GM12878 (cell line): Measurements from ENCODE around the gene FCGR2B. TPM values are rescaled to one million over a fixed set of nuclear protein-coding genes. Genes with fewer than 3 reads are reported as not detected.

Source experiments
- ATF7 ChIP-seq: fragments of 450-650 bp; IDR thresholded peaks from 2 replicates; pipeline ENCODE4 v1.6.1; 2016; ENCODE audit warnings: low read depth, mild to moderate bottlenecking
- BHLHE40 ChIP-seq, 2 experiments: fragments of 450-650 bp in 1 of 2; IDR thresholded peaks; 2 replicates each; pipeline ENCODE4 v1.6.1; 2011 to 2017; ENCODE audit warnings: low read depth in 2 of 2, borderline replicate concordance in 1 of 2, improper control_type of control experiment in 1 of 2, low read length in 1 of 2, mild to moderate bottlenecking in 1 of 2
- CBFB ChIP-seq: IDR thresholded peaks from 2 replicates; pipeline ENCODE4 v1.6.1; 2016; ENCODE audit warnings: antibody characterized with exemption, low read depth
- HDAC2 ChIP-seq: fragments of 200-600 bp; sonication (generic); IDR thresholded peaks from 2 replicates; pipeline ENCODE4 v1.6.1; 2017
- IKZF2 ChIP-seq, 2 experiments: fragments of 450-650 bp; IDR thresholded peaks; 2 replicates each; pipeline ENCODE4 v1.6.1; 2017; ENCODE audit warnings: mild to moderate bottlenecking in 2 of 2, moderate library complexity in 2 of 2
- MEF2A ChIP-seq: IDR thresholded peaks from 2 replicates; pipeline ENCODE4 v1.6.1; 2011; ENCODE audit warnings: low read depth, mild to moderate bottlenecking, low read length, moderate library complexity; ENCODE audit not compliant: insufficient read depth
- NFIC ChIP-seq: IDR thresholded peaks from 2 replicates; pipeline ENCODE4 v1.6.1; 2012; ENCODE audit warnings: low read depth, mild to moderate bottlenecking, inconsistent platforms, low read length, moderate library complexity
- NR2F1 ChIP-seq: fragments of 450-650 bp; conservative IDR thresholded peaks from 2 replicates; pipeline ENCODE4 v1.6.1; 2017; ENCODE audit warnings: mild to moderate bottlenecking
- NRF1 ChIP-seq: conservative IDR thresholded peaks from 2 replicates; pipeline ENCODE4 v1.6.1; 2011; ENCODE audit warnings: mild to moderate bottlenecking, low read depth, low read length, improper control_type of control experiment
- PAX5 ChIP-seq: IDR thresholded peaks from 2 replicates; pipeline ENCODE4 v1.6.1; 2011; ENCODE audit warnings: low read depth, low read length, borderline replicate concordance
- POU2F2 ChIP-seq: IDR thresholded peaks from 3 replicates; pipeline ENCODE4 v1.6.1; 2011; ENCODE audit warnings: low read depth, mild to moderate bottlenecking, low read length, borderline replicate concordance
- RUNX3 ChIP-seq: IDR thresholded peaks from 2 replicates; pipeline ENCODE4 v1.6.1; 2012; ENCODE audit warnings: low read length, inconsistent platforms
- SRF ChIP-seq, 2 experiments: IDR thresholded peaks; 2 replicates each; pipeline ENCODE4 v1.6.1; 2011; ENCODE audit warnings: low read depth in 2 of 2, low read length in 2 of 2, mild to moderate bottlenecking in 1 of 2, moderate library complexity in 1 of 2
- STAT3 ChIP-seq: IDR thresholded peaks from 2 replicates; pipeline ENCODE4 v1.6.1; 2011; ENCODE audit warnings: low read depth, low read length, improper control_type of control experiment
- polyA plus RNA-seq, 11 experiments: library from polyadenylated mRNA; depleted of rRNA in 4 of 11; unstranded in 6 of 11; stranded (reverse) in 5 of 11; fragments of >200 nt; fragmentation: Nextera tagmentation in 4 of 11; fragmentation: Illumina TruSeq in 1 of 11; extraction: Ambion mirVana in 4 of 11; extraction: Trizol in 1 of 11; gene quantifications; 1 replicate in 1 of 11; 2 replicates in 10 of 11; pipeline versions ENCODE4 v1.2.1 to v1.2.3, GENCODE V29; 2011 to 2016; ENCODE audit warnings: inconsistent platforms in 2 of 11, missing spikeins in 2 of 11, low read depth in 1 of 11
- total RNA-seq, 4 experiments: library from RNA; depleted of rRNA in 3 of 4; stranded (reverse); fragments of >200 nt in 3 of 4; fragmentation: Illumina TruSeq in 1 of 4; extraction: Trizol in 1 of 4; gene quantifications; 2 replicates each; pipeline versions ENCODE4 v1.2.1 to v1.2.3, GENCODE V29; 2013 to 2021
- TF ChIP-seq, protein P1 (sequence below): fragments of 450-650 bp; IDR thresholded peaks from 2 replicates; pipeline ENCODE4 v1.6.1; 2017; ENCODE audit warnings: low read depth, mild to moderate bottlenecking, moderate library complexity
- TF ChIP-seq, protein P2 (sequence below): fragments of 450-650 bp; IDR thresholded peaks from 2 replicates; pipeline ENCODE4 v1.6.1; 2016; ENCODE audit warnings: mild to moderate bottlenecking
- TF ChIP-seq, protein P3 (sequence below): fragments of 450-650 bp; conservative IDR thresholded peaks from 2 replicates; pipeline ENCODE4 v1.6.1; 2017; ENCODE audit warnings: mild to moderate bottlenecking, moderate library complexity
- TF ChIP-seq, protein P4 (sequence below): fragments of 450-650 bp; IDR thresholded peaks from 2 replicates; pipeline ENCODE4 v1.6.1; 2016; ENCODE audit warnings: mild to moderate bottlenecking

Gene FCGR2B
- total and polyA plus RNA-seq, 10 of the 15 experiments (the other 5 are each of a cell fraction or from before 2014, with no cell fraction given): 76.6 to 216 (median 108) TPM

DNA sequence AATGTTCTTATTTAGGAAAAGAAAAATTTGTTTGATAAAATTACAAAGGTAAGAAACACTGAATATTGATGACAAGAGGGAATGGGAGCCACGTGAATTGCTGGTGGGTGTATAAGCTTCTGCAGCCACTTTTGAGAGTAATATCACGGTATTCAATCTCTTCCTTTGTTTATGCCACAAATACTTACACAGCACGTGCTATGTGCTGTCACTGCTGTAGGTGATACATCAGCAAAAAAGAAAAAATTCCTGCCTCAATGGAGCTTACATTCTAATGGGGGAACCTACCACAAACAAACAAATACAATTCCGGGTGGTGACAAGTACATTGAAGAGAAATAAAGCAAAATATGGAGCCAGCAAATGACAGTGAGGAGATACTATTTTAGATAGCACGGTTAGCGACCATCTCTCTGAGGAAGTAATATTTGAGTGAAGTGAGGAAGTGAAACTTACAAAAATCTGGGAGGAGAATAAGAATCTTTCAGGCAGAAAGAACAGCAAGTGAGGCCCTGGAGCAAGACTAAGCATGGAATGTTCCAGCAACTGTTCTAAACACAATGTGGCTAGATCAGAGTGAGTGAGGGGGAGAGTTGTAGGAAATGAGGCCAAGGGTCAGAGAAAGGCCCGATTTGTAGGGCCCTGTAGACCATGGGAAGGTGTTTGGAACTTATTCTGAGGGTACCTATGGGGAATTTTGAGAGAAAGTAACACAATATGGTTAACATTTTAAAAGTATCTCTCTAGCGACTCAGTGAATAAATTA lies 55.8 kb downstream of the FCGR2B start (continued):
- TF ChIP-seq, protein P1, sequence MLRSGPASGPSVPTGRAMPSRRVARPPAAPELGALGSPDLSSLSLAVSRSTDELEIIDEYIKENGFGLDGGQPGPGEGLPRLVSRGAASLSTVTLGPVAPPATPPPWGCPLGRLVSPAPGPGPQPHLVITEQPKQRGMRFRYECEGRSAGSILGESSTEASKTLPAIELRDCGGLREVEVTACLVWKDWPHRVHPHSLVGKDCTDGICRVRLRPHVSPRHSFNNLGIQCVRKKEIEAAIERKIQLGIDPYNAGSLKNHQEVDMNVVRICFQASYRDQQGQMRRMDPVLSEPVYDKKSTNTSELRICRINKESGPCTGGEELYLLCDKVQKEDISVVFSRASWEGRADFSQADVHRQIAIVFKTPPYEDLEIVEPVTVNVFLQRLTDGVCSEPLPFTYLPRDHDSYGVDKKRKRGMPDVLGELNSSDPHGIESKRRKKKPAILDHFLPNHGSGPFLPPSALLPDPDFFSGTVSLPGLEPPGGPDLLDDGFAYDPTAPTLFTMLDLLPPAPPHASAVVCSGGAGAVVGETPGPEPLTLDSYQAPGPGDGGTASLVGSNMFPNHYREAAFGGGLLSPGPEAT: peak; percentile 77
- TF ChIP-seq, protein P2, sequence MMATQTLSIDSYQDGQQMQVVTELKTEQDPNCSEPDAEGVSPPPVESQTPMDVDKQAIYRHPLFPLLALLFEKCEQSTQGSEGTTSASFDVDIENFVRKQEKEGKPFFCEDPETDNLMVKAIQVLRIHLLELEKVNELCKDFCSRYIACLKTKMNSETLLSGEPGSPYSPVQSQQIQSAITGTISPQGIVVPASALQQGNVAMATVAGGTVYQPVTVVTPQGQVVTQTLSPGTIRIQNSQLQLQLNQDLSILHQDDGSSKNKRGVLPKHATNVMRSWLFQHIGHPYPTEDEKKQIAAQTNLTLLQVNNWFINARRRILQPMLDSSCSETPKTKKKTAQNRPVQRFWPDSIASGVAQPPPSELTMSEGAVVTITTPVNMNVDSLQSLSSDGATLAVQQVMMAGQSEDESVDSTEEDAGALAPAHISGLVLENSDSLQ: peak; percentile 39
- TF ChIP-seq HDAC2: no peak
- 0 out of 2 replicates have a peak, but pooled peaks have one; percentile 9 for TF ChIP-seq PAX5
- TF ChIP-seq SRF (IDR thresholded peaks at IDR 0.05; ENCODE audit: low read depth in 2 of 2, low read length in 2 of 2): no peak
- TF ChIP-seq, protein P3, sequence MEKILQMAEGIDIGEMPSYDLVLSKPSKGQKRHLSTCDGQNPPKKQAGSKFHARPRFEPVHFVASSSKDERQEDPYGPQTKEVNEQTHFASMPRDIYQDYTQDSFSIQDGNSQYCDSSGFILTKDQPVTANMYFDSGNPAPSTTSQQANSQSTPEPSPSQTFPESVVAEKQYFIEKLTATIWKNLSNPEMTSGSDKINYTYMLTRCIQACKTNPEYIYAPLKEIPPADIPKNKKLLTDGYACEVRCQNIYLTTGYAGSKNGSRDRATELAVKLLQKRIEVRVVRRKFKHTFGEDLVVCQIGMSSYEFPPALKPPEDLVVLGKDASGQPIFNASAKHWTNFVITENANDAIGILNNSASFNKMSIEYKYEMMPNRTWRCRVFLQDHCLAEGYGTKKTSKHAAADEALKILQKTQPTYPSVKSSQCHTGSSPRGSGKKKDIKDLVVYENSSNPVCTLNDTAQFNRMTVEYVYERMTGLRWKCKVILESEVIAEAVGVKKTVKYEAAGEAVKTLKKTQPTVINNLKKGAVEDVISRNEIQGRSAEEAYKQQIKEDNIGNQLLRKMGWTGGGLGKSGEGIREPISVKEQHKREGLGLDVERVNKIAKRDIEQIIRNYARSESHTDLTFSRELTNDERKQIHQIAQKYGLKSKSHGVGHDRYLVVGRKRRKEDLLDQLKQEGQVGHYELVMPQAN: peak; percentile 58; the same call in 1 of the 2 replicates
- TF ChIP-seq NFIC: peak; percentile 87
- no peak for TF ChIP-seq NRF1
- TF ChIP-seq, protein P4, sequence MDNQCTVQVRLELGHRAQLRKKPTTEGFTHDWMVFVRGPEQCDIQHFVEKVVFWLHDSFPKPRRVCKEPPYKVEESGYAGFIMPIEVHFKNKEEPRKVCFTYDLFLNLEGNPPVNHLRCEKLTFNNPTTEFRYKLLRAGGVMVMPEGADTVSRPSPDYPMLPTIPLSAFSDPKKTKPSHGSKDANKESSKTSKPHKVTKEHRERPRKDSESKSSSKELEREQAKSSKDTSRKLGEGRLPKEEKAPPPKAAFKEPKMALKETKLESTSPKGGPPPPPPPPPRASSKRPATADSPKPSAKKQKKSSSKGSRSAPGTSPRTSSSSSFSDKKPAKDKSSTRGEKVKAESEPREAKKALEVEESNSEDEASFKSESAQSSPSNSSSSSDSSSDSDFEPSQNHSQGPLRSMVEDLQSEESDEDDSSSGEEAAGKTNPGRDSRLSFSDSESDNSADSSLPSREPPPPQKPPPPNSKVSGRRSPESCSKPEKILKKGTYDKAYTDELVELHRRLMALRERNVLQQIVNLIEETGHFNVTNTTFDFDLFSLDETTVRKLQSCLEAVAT: 0 out of 2 replicates have a peak, but pooled peaks have one; percentile 21
- peak; percentile 52; the same call in 1 of the 2 replicates for TF ChIP-seq NR2F1
- TF ChIP-seq RUNX3: peak; percentile 52
- no peak for TF ChIP-seq POU2F2
- no peak for TF ChIP-seq STAT3
- peak; percentile 66 for TF ChIP-seq MEF2A
- peak; percentile 85 to 91 for TF ChIP-seq BHLHE40 (IDR thresholded peaks at IDR 0.05; ENCODE audit: borderline replicate concordance in 1 of 2, low read depth in 2 of 2, low read length in 1 of 2)
- TF ChIP-seq ATF7: 0 out of 2 replicates have a peak, but pooled peaks have one; percentile 20
- TF ChIP-seq CBFB: peak; percentile 38; the same call in 1 of the 2 replicates
- TF ChIP-seq IKZF2 (IDR thresholded peaks at IDR 0.05): peak; percentile 91 to 93
